CD1c-positive myeloid dendritic cell (primary cell): Measurements from ENCODE around the gene TYSND1.
"Not testable (repeated sequence)": the region's sequence is repeated elsewhere in the genome, so short reads cannot be mapped to it uniquely, and the experiment has no call there.

Experiments used
- DNase-seq: peaks from one replicate; pipeline ENCODE4 v3.0.0-alpha.2; 2016; ENCODE audit errors: extremely low spot score

The TYSND1 gene

DNA sequence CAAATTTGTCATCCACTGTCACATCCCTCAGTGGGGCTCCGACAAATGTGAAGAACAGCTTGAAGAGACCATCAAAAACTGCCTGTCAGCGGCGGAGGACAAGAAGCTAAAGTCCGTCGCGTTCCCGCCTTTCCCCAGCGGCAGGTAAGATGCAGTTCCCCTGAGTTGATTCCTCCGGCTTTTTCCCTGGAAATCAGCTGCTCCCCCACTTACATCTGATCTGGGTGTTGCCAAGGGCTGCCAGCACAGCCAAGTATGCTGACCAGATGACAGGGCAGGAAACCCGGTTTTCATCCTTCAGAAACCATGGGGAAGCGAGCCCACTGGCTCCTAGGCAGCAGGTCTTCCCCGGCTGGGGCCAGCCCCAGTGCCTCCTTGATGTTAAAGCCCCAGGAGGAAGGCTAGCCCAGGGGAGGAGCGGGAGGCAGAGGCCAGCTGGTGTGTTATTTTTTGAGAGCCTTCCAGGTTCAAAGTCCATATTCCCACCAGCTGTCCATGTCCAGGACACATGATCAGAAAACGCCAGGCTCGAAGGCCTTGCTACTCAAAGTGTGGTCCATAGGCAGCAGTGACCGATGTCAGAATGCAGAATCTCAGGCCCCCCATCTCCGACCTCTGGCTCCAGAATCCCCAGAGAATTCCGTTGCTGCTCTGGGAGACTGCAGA is 37.3 kb downstream of the TYSND1 start:
- no peak for DNase-seq

DNA sequence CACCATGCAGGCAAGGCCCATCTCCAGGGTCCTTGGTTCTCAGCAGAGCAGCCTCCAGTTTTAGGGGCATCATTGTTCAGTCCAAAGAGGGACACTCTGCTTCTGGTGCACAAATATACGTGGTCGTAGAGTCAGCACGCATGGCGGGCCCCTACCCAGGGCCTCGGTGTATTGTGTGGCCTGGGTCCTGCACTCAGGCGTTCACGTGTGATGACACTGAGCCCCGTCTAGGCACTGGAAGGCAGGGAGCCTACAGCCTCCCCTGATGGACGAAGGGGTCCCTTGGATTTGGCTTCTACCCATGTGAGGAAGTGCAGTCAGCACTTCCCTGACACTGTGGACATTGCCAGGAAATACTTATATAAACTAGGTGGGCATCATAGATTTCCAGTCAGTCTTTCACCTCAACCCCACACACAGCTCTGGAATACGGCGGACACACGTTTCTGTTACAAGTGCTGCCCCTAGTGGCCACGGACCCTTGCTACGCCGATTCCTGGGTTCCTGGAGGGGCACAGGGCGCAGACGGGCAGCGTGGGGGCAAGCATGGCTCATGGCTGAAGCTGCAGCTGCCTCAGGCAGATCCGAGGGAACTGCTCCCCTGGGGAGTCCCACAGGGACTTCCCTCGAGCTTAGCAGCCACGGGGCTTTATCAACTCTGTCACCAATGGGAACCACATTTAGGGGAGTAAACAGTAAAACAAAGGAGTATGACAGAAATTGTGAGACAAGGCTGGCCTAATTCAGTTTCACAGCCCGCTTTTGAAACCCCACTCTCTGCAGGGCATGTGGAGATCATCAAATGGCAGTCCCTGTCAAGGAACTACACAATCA is 39.3 kb downstream of the TYSND1 start:
- DNase-seq, result no peak

DNA sequence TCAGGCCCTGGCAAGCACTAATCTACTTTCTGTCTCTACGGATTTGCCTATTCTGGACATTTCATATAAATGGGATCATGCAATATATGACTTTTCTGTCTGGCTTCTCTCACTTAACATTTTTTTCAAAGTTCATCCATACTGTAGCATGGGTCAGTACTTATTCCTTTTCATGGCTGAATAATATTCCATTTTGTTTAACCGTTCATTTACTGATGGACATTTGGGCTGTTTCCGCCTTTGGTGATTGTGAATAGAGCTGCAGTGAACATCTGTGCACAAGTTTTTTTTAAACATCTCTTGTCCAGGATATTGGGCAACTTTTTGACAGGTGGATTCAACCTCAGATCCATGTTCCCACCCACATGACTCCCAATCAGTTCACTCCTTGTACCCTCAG is 44.8 kb downstream of the TYSND1 start:
- DNase-seq, result no peak

DNA sequence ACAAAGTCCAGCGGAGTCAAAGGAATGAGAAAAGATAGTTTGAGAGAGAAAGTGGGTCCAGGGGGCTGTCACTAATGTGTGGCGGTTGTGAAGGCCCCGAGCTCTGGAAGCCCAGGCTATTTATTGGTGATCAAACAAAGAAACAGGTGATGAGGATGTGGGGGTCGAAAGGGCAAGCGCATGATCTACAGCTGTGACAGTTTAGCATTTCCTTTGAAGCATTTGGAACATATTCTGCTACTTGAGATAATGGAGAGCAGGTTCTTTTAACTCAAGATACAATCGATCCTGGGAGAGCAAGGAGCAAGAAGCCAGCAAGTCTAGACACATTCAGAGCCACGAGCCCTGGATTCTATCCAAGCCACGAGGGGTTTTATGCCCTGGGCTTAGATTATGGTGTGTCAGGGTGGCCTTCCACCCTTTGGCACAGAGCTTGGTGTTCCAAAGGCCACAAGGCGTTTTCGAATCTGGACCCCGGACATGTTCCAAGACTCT is 45.4 kb downstream of the TYSND1 start:
- not testable (repeated sequence) for DNase-seq

DNA sequence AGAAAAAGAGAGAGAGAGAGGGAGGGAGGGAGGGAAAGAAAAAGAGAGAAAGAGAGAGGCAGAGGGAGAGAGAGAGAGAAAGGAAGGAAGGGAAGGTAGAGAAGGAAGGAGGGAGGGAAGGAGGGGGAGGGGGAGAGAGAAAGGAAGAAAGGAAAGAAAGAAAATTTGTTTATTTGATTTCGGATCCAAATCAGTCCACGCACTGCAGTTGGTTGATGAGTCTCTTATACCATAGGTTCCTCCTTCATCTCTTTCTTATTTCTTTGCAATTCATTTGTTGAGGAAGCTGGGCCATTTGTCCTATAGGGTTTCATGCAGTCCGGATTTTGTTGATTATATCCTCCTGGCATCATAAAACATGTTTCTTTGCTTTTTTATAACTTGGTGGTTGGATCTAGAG is 48.2 kb downstream of the TYSND1 start:
- DNase-seq, result no peak

DNA sequence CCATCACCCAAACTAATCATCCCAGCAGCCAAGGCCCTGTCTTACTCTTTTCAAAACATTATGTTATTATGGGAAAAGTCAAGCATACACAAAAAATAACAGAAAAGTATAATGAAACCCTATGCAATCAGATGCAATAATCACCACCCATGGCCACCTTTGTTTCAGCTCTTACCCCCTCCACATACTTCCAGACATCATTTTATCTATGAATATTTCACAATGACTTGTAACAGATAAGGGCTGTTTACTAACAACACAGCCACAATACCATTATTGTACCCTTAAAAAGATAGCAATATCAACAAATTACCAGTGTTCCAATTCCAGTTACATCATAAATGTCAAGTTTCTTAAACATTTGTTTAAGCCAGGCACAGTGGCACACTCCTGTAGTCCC is 49.0 kb downstream of the TYSND1 start:
- DNase-seq, result no peak

DNA sequence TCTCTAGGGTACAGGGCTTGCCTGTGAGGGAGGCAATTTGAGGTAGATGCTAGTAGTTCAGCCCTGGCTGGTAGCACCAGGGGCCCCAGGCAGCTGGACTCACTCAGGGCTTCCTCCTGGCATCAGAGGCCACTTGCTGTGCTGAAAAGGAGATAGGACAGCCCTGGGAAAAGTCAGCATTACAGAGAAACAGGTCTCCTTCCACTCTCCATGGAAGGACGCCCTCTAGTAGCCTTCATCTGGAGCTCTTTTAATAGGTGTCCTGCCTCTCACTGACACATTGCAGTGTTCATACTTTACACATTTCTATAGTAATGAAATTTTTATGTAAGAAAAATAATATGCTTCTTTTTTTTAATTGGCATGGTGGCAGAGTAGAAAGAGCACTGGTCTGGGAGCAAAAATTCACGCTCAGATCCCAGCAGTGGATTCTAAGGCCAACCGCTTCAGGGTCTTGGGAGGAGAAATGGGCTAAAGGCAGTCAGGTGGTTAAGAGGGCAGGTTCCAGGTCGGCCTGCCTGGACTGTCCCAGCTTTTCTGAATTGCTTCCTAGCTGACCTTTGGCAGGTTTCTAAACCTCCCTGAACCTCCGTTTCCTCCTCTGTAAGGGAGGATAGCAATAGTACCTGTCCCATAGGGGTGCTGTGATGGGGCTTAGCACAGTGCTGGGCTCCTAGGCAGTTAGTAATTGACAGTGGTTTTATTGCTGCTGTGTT is 49.6 kb downstream of the TYSND1 start:
- no peak for DNase-seq

DNA sequence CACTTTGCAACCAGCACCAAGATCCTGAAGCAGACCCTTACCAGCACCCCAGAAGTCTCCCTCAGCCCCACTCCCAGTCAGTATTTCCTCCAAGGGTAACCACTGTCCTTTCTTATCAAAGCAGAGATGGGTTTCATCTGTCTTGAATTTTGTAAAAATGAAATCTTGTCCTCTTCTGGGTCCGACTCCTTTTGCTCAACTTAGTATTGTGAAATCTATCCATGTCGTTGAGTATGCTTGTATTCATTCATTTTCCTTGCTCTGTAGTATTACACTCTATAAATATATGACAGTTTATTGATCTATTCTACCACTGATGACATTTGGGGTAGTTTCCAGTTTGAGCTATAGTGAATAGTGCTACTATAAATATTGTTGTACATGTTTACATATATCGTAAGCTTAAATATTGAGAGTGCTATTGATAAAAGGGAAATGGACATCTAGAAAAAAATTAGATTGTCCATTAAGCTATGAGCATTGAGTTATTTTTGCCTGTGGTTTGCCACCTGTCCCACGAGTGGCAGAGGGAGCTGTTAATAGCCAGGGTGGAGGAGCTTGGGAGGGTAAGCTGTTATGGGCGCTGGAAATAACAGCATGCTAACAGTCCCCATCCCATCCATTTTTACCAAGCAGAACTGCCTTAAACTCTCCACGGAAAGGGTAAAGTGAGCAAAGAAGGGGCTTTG is 50.3 kb downstream of the TYSND1 start:
- no peak for DNase-seq

DNA sequence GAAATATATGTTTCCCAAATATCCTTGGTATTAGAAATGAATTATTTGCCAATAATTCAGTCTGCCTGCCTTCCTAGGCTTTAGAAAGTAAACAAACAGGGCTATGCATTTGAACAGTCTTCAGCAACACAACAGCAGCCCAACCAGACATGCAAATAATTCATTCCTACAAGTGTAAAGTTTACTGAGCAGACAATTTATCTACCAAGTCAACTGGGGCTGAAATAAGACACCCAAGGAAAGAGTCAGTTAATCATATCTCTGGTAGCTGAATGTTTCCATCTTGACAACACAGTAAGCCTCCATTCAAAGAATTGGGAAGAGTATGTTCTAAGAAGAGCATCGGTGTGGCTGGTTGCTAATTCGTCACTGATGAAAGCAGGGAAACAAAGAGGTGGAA is 52.2 kb downstream of the TYSND1 start:
- DNase-seq, result no peak

DNA sequence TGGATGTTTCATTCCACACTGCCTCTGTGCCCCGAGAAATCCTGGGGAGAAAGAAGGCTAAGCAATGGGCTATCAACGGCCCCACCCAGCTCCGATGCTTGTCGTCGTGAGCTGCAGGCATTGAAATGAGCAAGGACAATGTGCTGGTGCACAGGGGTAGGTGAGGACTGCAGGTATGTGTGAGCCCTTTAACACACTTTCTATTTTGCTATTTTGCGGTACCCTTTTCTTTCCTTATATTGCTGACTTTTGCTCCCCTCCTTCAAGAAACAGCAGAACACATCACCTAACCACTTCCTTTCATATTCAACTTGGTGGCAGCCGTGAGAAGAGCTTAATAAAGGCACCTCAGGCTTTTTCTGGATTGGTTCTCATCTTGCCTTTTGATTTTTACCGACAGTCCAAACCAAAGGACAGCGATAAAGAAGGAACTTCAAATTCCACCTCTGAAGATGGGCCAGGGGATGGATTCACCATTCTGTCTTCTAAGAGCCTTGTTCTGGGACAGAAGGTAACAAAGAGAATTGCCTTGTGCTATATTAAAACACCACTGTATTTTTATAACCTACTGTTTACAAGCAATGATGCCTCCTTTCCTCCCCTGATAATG is 53.1 kb downstream of the TYSND1 start:
- no peak for DNase-seq

DNA sequence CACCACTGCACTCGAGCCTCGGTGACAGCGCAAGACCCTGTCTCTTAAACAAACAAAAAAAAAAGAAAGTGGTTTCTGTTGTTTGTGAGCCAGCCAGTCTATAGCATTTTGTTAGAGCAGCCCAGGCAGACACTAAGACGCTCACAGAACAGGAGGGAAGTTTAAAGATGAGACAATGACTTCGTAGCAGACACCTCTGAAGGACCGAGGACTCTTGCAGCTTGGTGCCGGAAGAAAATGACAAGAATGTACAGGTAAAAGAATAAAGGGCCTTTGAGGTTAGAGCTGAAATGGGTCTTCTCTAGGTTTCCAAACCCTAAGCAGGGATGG is 54.1 kb downstream of the TYSND1 start:
- DNase-seq, result no peak

DNA sequence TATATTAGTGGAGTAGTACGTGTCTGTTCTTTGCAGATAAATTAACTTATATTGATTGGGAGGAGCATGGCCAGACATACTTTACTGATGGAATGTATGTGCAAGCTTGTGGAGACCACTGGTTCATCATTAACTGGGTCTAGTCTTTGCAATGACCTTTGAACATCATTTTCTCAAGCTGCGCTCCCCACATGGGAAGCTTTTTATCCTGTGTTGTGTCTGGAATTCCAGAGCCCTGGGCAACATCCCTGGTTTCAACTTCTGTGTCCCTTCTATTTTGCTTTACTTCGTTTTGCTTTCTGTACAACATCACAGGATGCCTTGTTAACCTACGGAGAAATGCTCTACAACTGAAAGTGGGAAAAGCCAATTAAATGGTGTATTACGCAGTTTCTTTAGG is 55.5 kb downstream of the TYSND1 start:
- DNase-seq, result no peak

DNA sequence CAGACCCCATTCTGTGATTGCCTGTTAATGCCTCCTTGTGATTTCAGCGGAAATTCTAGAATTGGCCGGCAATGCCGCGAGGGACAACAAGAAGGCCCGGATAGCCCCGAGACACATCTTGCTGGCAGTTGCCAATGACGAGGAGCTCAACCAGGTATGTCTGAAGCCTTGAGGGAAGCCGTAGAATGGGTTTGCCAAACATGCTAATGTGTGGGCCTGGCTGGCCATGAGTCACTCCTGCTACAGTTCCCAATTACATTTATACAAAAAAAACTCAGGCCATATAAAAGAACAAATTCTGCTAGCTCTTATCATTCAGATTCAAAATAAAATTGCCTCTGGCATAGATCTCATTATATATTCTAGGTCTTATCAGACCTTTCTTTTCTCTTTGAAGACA is 56.5 kb downstream of the TYSND1 start:
- no peak for DNase-seq

DNA sequence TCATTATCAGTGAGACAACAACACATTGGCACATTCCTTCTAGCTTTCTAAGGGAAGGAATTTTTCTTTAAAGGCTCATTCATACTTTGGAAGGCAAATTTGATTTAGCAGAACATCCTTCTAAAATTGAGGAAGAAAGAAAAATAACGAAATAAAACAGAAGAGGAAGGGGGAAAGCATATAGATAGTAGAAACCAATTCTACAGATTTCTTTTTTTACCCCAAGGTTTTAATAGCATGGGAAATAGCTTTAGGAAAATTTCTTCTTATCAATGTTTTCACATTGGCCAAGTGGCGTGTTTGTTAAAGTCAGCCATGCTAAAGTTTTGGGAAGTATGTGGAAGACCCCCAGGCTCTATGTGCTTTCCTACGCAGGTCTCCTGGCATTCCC is 58.2 kb downstream of the TYSND1 start:
- DNase-seq, result no peak
